GM12878 (cell line): ENCODE results near the gene SAP130. TPM values are rescaled to one million over a fixed set of nuclear protein-coding genes. Genes with fewer than 3 reads are reported as not detected.

Experiments
- ATAC-seq: fragments of 200-7000 bp; cut with Tn5 transposase; 3 replicates; pipeline ENCODE4 v1.9.1; 2020; ENCODE audit warnings: mild to moderate bottlenecking, moderate library complexity
- BruUV-seq: library from RNA; stranded (reverse); fragments of 400-500 nt; replicated peaks from 2 replicates; lab custom pipeline; 2021; lab: Mats Ljungman, UMichigan
- CTCF ChIA-PET: fragments of 300-600 bp; sonication (Branson Sonifier 250); formaldehyde crosslinking; extraction: SDS; loops from one replicate; lab custom pipeline; 2021; ENCODE audit warnings: inconsistent platforms; lab: Yijun Ruan, JAX
- POLR2A ChIA-PET: fragments of 350-600 bp; formaldehyde crosslinking; extraction: SDS; loops from one replicate; lab custom pipeline; 2021; ENCODE audit warnings: inconsistent platforms; lab: Charles Lee
- RAD21 ChIA-PET: fragments of 300-600 bp; sonication (Branson Sonifier 250); formaldehyde crosslinking; loops from one replicate; lab custom pipeline; 2023; ENCODE audit warnings: antibody characterized with exemption; ENCODE audit not compliant: unreplicated experiment; lab: Charles Lee
- SMC1A ChIA-PET: fragments of 300-600 bp; sonication (Branson Sonifier 250); formaldehyde crosslinking; loops from one replicate; lab custom pipeline; 2023; ENCODE audit not compliant: unreplicated experiment, uncharacterized antibody; lab: Charles Lee
- DNase-seq: peaks from one replicate; pipeline ENCODE4 v3.0.0-alpha.2; 2011; ENCODE audit warnings: low read depth, low spot score
- FAIRE-seq: peaks from 3 replicates; lab custom pipeline; 2011; peaks lifted over from hg19 to GRCh38; lab: Jason Lieb, UNC
- H2AFZ ChIP-seq: 2 replicates; pipeline ENCODE4 v1.6.0; 2011; ENCODE audit warnings: low read depth, low read length, control low read depth; ENCODE audit not compliant: control insufficient read depth
- H3K27ac ChIP-seq: 2 replicates; pipeline ENCODE4 v1.5.1; 2011; ENCODE audit warnings: control low read depth; ENCODE audit not compliant: control insufficient read depth, insufficient read depth
- H3K27me3 ChIP-seq, 2 experiments: replicated peaks in 1 of 2; 2 replicates each; pipeline versions ENCODE4 v1.6.0 to v1.6.1; 2011; ENCODE audit warnings: low read length in 1 of 2; ENCODE audit not compliant: control insufficient read depth in 2 of 2, insufficient read depth in 2 of 2
- H3K36me3 ChIP-seq, 2 experiments: 2 replicates each; pipeline ENCODE4 v1.5.1; 2011; ENCODE audit warnings: low read length in 1 of 2; ENCODE audit not compliant: control insufficient read depth in 2 of 2, insufficient read depth in 2 of 2
- H3K4me1 ChIP-seq: 2 replicates; pipeline ENCODE4 v1.6.1; 2011; ENCODE audit warnings: mild to moderate bottlenecking, low read length, moderate library complexity, mixed read lengths; ENCODE audit not compliant: control insufficient read depth, insufficient read depth
- H3K4me2 ChIP-seq: 2 replicates; pipeline ENCODE4 v1.6.0; 2011; ENCODE audit warnings: control low read depth; ENCODE audit not compliant: control insufficient read depth, insufficient read depth
- H3K4me3 ChIP-seq: fragments of 200-600 bp; sonication (generic); 2 replicates; pipeline ENCODE4 v1.5.1; 2016
- H3K79me2 ChIP-seq: 2 replicates; pipeline ENCODE4 v1.6.0; 2011; ENCODE audit warnings: low read length; ENCODE audit not compliant: control insufficient read depth, insufficient read depth
- H3K9ac ChIP-seq: 2 replicates; pipeline ENCODE4 v1.8.0; 2011; ENCODE audit warnings: low read length, control low read depth, mixed read lengths; ENCODE audit not compliant: control insufficient read depth, insufficient read depth
- H3K9me3 ChIP-seq: replicated peaks from 3 replicates; pipeline ENCODE4 v1.5.1; 2011; ENCODE audit warnings: mild to moderate bottlenecking, low read length; ENCODE audit not compliant: control insufficient read depth, insufficient read depth
- H4K20me1 ChIP-seq: 2 replicates; pipeline ENCODE4 v1.6.0; 2011; ENCODE audit not compliant: control insufficient read depth, insufficient read depth
- WGBS: methylation state at CpG from one replicate; pipeline ENCODE4 v1.1.6; 2016; ENCODE audit warnings: low lambda C conversion rate; ENCODE audit not compliant: insufficient replicate concordance, insufficient coverage; ENCODE audit errors: missing lambda C conversion rate; 5-methylcytosine and 5-hydroxymethylcytosine counted together
- in situ Hi-C: fragments of 300-500 bp; cut with MboI; formaldehyde crosslinking; loops from 9 replicates; pipeline ENCODE4 v1.14.3; 2018; ENCODE audit warnings: mixed read lengths
- intact Hi-C: fragments of 100-400 bp; cut with micrococcal nuclease; formaldehyde crosslinking; loops from one replicate; pipeline ENCODE4 v1.14.2; 2022; ENCODE audit not compliant: unreplicated experiment
- polyA plus RNA-seq, 11 experiments: library from polyadenylated mRNA; depleted of rRNA in 4 of 11; unstranded in 6 of 11; stranded (reverse) in 5 of 11; fragments of >200 nt; fragmentation: Nextera tagmentation in 4 of 11; fragmentation: Illumina TruSeq in 1 of 11; extraction: Ambion mirVana in 4 of 11; extraction: Trizol in 1 of 11; gene quantifications; 1 replicate in 1 of 11; 2 replicates in 10 of 11; pipeline versions ENCODE4 v1.2.1 to v1.2.3, GENCODE V29; 2011 to 2016; ENCODE audit warnings: inconsistent platforms in 2 of 11, missing spikeins in 2 of 11, low read depth in 1 of 11
- total RNA-seq, 4 experiments: library from RNA; depleted of rRNA in 3 of 4; stranded (reverse); fragments of >200 nt in 3 of 4; fragmentation: Illumina TruSeq in 1 of 4; extraction: Trizol in 1 of 4; gene quantifications; 2 replicates each; pipeline versions ENCODE4 v1.2.1 to v1.2.3, GENCODE V29; 2013 to 2021
- TF ChIP-seq, protein P1 (sequence below): fragments of 450-650 bp; IDR thresholded peaks from 2 replicates; pipeline ENCODE4 v1.6.1; 2017; ENCODE audit warnings: low read depth, mild to moderate bottlenecking, moderate library complexity
- TF ChIP-seq, protein P2 (sequence below): IDR thresholded peaks from 2 replicates; pipeline ENCODE4 v1.6.1; 2012; ENCODE audit warnings: improper control_type of control experiment, low read depth, low read length; ENCODE audit not compliant: insufficient replicate concordance

SAP130 gene
- total and polyA plus RNA-seq, 10 of the 15 experiments (the other 5 are each of a cell fraction or from before 2014, with no cell fraction given): 5.0 to 26.2 (median 9.9) TPM

DNA sequence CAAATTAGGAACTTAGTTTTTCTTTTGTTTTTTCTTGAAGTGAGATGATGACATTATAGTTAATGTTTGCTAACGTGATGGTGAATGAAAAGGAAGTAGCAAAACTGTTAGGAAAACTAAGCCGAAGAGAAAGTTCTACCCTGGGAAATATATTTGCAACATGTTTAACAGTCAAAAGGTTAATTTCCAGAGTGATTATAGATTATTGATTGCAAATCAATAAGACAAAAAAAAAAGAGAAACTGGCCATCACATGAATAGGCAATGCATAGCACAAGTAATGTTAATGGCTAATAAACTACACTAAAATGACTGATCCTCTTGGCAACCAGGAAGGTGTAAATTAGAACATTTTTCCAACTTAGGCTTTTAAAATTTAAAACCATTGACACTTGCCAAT is 116.1 kb downstream of the SAP130 start:
- RAD21 ChIA-PET: no interaction called here

More for the DNA sequence above, 116.1 kb downstream of the SAP130 start:
- no peak for ATAC-seq
- no peaks in the 10 kb centered on the region for H3K4me1 ChIP-seq
- no peak overlapping the region for H3K27ac ChIP-seq
- DNase-seq: no peak
- no peaks in the 10 kb centered on the region for H3K9me3 ChIP-seq
- no peak overlapping the region for H2AFZ ChIP-seq
- H4K20me1 ChIP-seq: no peaks in the 10 kb centered on the region
- CTCF ChIA-PET: no interaction called here
- H3K9ac ChIP-seq: no peak overlapping the region
- H3K27me3 ChIP-seq: no peaks in the 10 kb centered on the region
- intact Hi-C loops (no loop called here), in situ Hi-C loops (no loop called here)
- SMC1A ChIA-PET: no interaction called here
- TF ChIP-seq, protein P1, sequence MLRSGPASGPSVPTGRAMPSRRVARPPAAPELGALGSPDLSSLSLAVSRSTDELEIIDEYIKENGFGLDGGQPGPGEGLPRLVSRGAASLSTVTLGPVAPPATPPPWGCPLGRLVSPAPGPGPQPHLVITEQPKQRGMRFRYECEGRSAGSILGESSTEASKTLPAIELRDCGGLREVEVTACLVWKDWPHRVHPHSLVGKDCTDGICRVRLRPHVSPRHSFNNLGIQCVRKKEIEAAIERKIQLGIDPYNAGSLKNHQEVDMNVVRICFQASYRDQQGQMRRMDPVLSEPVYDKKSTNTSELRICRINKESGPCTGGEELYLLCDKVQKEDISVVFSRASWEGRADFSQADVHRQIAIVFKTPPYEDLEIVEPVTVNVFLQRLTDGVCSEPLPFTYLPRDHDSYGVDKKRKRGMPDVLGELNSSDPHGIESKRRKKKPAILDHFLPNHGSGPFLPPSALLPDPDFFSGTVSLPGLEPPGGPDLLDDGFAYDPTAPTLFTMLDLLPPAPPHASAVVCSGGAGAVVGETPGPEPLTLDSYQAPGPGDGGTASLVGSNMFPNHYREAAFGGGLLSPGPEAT: no peak
- TF ChIP-seq, protein P2, sequence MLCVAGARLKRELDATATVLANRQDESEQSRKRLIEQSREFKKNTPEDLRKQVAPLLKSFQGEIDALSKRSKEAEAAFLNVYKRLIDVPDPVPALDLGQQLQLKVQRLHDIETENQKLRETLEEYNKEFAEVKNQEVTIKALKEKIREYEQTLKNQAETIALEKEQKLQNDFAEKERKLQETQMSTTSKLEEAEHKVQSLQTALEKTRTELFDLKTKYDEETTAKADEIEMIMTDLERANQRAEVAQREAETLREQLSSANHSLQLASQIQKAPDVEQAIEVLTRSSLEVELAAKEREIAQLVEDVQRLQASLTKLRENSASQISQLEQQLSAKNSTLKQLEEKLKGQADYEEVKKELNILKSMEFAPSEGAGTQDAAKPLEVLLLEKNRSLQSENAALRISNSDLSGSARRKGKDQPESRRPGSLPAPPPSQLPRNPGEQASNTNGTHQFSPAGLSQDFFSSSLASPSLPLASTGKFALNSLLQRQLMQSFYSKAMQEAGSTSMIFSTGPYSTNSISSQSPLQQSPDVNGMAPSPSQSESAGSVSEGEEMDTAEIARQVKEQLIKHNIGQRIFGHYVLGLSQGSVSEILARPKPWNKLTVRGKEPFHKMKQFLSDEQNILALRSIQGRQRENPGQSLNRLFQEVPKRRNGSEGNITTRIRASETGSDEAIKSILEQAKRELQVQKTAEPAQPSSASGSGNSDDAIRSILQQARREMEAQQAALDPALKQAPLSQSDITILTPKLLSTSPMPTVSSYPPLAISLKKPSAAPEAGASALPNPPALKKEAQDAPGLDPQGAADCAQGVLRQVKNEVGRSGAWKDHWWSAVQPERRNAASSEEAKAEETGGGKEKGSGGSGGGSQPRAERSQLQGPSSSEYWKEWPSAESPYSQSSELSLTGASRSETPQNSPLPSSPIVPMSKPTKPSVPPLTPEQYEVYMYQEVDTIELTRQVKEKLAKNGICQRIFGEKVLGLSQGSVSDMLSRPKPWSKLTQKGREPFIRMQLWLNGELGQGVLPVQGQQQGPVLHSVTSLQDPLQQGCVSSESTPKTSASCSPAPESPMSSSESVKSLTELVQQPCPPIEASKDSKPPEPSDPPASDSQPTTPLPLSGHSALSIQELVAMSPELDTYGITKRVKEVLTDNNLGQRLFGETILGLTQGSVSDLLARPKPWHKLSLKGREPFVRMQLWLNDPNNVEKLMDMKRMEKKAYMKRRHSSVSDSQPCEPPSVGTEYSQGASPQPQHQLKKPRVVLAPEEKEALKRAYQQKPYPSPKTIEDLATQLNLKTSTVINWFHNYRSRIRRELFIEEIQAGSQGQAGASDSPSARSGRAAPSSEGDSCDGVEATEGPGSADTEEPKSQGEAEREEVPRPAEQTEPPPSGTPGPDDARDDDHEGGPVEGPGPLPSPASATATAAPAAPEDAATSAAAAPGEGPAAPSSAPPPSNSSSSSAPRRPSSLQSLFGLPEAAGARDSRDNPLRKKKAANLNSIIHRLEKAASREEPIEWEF: peak; percentile 24
- H3K4me2 ChIP-seq: no peak overlapping the region
- WGBS: 53% methylated on average over 2 of the region's 2 CpGs
- H3K36me3 ChIP-seq: no peaks in the 10 kb centered on the region
- FAIRE-seq: no peak
- no peak overlapping the region for H3K4me3 ChIP-seq
- BruUV-seq: no TSS peak
- POLR2A ChIA-PET: interaction anchor here (0.6 kb wide), 1 partner anchor 8 kb away, joined by 3 read pairs; no protein-coding TSS in a partner anchor
- H3K79me2 ChIP-seq: no peaks in the 10 kb centered on the region
